Naive thymus-derived CD4-positive, alpha-beta T cell (primary cell): Measurements from ENCODE around the gene NR2F1-AS1. TPM values are rescaled to one million over a fixed set of nuclear protein-coding genes. Genes with fewer than 3 reads are reported as not detected.

ENCODE experiments used
- ATAC-seq: fragments of 150-1000 bp; cut with Tn5 transposase; 2 replicates; pipeline ENCODE4 v1.10.0; 2021; ENCODE audit warnings: mild to moderate bottlenecking, moderate library complexity
- CTCF ChIA-PET: fragments of 350-600 bp; sonication (Branson Sonifier 250); formaldehyde crosslinking; loops from one replicate; lab custom pipeline; 2021; ENCODE audit warnings: antibody characterized with exemption; lab: Charles Lee
- POLR2A ChIA-PET: fragments of 350-600 bp; sonication (Branson Sonifier 250); formaldehyde crosslinking; loops from one replicate; lab custom pipeline; 2021; ENCODE audit warnings: antibody characterized with exemption, inconsistent platforms; lab: Charles Lee
- DNase-seq, 9 donors: peaks; one replicate each; pipeline versions ENCODE4 v3.0.0 to v3.0.0-alpha.2; 2020 to 2022; ENCODE audit warnings: mixed read lengths in 1 of 9
- H3K27ac ChIP-seq: one replicate; pipeline ENCODE4 v1.7.0; 2013; ENCODE audit warnings: mild to moderate bottlenecking, low read depth, low read length, moderate library complexity
- H3K27me3 ChIP-seq, 2 donors: one replicate each; pipeline ENCODE4 v1.7.0; 2013; ENCODE audit warnings: low read length in 2 of 2, mild to moderate bottlenecking in 2 of 2, moderate library complexity in 2 of 2; ENCODE audit not compliant: control insufficient read depth in 2 of 2, insufficient read depth in 2 of 2
- H3K36me3 ChIP-seq, 3 experiments: 1 replicate in 2 of 3; 2 replicates in 1 of 3; pipeline ENCODE4 v1.7.0; 2013; ENCODE audit warnings: low read length in 3 of 3, mild to moderate bottlenecking in 3 of 3, moderate library complexity in 1 of 3; ENCODE audit not compliant: insufficient read depth in 3 of 3, control insufficient read depth in 2 of 3
- H3K4me1 ChIP-seq, 2 donors: one replicate each; pipeline ENCODE4 v1.7.0; 2013; ENCODE audit warnings: low read length in 2 of 2, mild to moderate bottlenecking in 2 of 2, moderate library complexity in 1 of 2; ENCODE audit not compliant: control insufficient read depth in 2 of 2, insufficient read depth in 2 of 2
- H3K4me3 ChIP-seq: 2 replicates; pipeline ENCODE4 v1.7.0; 2013; ENCODE audit warnings: mild to moderate bottlenecking, low read length
- H3K9me3 ChIP-seq, 3 experiments: 1 replicate in 2 of 3; 2 replicates in 1 of 3; pipeline ENCODE4 v1.7.0; 2013; ENCODE audit warnings: low read length in 3 of 3; ENCODE audit not compliant: control insufficient read depth in 2 of 3
- H3K27ac Mint-ChIP-seq, 9 donors: one replicate each; pipeline ENCODE4 v1.8.0; 2020 to 2022; ENCODE audit warnings: mixed read lengths in 9 of 9, mild to moderate bottlenecking in 8 of 9, moderate library complexity in 5 of 9, inconsistent platforms in 2 of 9
- H3K27me3 Mint-ChIP-seq, 5 donors: one replicate each; pipeline ENCODE4 v1.8.0; 2021 to 2022; ENCODE audit warnings: mixed read lengths in 5 of 5, mild to moderate bottlenecking in 1 of 5
- H3K36me3 Mint-ChIP-seq, 5 donors: one replicate each; pipeline ENCODE4 v1.8.0; 2020 to 2022; ENCODE audit warnings: mixed read lengths in 5 of 5, mild to moderate bottlenecking in 3 of 5, inconsistent platforms in 1 of 5
- H3K4me1 Mint-ChIP-seq, 7 donors: one replicate each; pipeline ENCODE4 v1.8.0; 2020 to 2022; ENCODE audit warnings: mixed read lengths in 7 of 7, mild to moderate bottlenecking in 3 of 7, inconsistent platforms in 1 of 7
- H3K4me3 Mint-ChIP-seq, 10 donors: one replicate each; pipeline ENCODE4 v1.8.0; 2020 to 2022; ENCODE audit warnings: mild to moderate bottlenecking in 10 of 10, mixed read lengths in 10 of 10, moderate library complexity in 6 of 10, inconsistent platforms in 2 of 10
- H3K9me3 Mint-ChIP-seq, 11 donors: one replicate each; pipeline ENCODE4 v1.8.0; 2020 to 2022; ENCODE audit warnings: mixed read lengths in 11 of 11, mild to moderate bottlenecking in 4 of 11, inconsistent platforms in 1 of 11, moderate library complexity in 1 of 11
- intact Hi-C, 2 donors: fragments of 100-400 bp; cut with micrococcal nuclease; formaldehyde crosslinking; loops; one replicate each; pipeline ENCODE4 v1.15.1; 2023
- polyA plus RNA-seq, 2 donors: library from polyadenylated mRNA; unstranded; fragments of 300-500 nt; fragmentation: Illumina TruSeq; gene quantifications; one replicate each; pipeline ENCODE4 v1.2.3, GENCODE V29; 2021
- total RNA-seq, 6 experiments: library from RNA in 5 of 6; stranded (reverse) in 5 of 6; gene quantifications; 1 replicate in 5 of 6; 2 replicates in 1 of 6; pipeline ENCODE4 v1.2.3 and lab custom pipeline; 2021 to 2026

The NR2F1-AS1 gene
- total and polyA plus RNA-seq, 7 experiments from 2014 or later = not detected

GRCh38 chr5:93364378-93364777 is 216.6 kb downstream of the NR2F1-AS1 start:
- ChIA-PET POLR2A (no interaction called here), CTCF (no interaction called here)
- Histone ChIP-seq H3K9me3 (no peaks in the 10 kb centered on the region), H3K27ac (no peak overlapping the region), H3K4me3 (no peak overlapping the region), H3K27me3 (no peaks in the 10 kb centered on the region), H3K36me3 (no peaks in the 10 kb centered on the region), H3K4me1 (no peaks in the 10 kb centered on the region)
- Mint-ChIP-seq H3K27me3 (peaks cover 0 to 6% (median 0%) of the 10 kb centered on the region in 5 donors), H3K9me3 (peaks cover 0 to 17% (median under 1%) of the 10 kb centered on the region in 11 donors), H3K4me3 (no peak overlapping the region), H3K27ac (no peak overlapping the region), H3K4me1 (no peaks in the 10 kb centered on the region), H3K36me3 (no peaks in the 10 kb centered on the region)
- no peak for ATAC-seq
- no peak for DNase-seq
- intact Hi-C loops = no loop called here

- no peak for DNase-seq
- POLR2A ChIA-PET = no interaction called here
- Histone ChIP-seq H3K27me3 (no peaks in the 10 kb centered on the region), H3K36me3 (no peaks in the 10 kb centered on the region), H3K4me3 (no peak overlapping the region), H3K9me3 (no peaks in the 10 kb centered on the region), H3K4me1 (no peaks in the 10 kb centered on the region), H3K27ac (no peak overlapping the region)
- Mint-ChIP-seq H3K4me1 (no peaks in the 10 kb centered on the region), H3K9me3 (peaks cover 0 to 7% (median under 1%) of the 10 kb centered on the region in 11 donors), H3K4me3 (no peak overlapping the region), H3K27ac (no peak overlapping the region), H3K36me3 (no peaks in the 10 kb centered on the region), H3K27me3 (peaks cover 0 to 8% (median 0%) of the 10 kb centered on the region in 5 donors)
- ATAC-seq = no peak
- CTCF ChIA-PET = no interaction called here
- intact Hi-C loops = no loop called here
Measured at GRCh38 chr5:93360436-93361088, 220.5 kb downstream of the NR2F1-AS1 start.

- H3K4me1 ChIP-seq = no peaks in the 10 kb centered on the region
- H3K4me1 Mint-ChIP-seq = no peaks in the 10 kb centered on the region
- DNase-seq (no peak), ATAC-seq (no peak)
- no peak overlapping the region for H3K27ac Mint-ChIP-seq
- intact Hi-C loops = no loop called here
- H3K27me3 Mint-ChIP-seq = peaks cover 0 to 8% (median 0%) of the 10 kb centered on the region in 5 donors
- CTCF ChIA-PET = no interaction called here
- POLR2A ChIA-PET = no interaction called here
- H3K4me3 ChIP-seq = no peak overlapping the region
- no peaks in the 10 kb centered on the region for H3K9me3 ChIP-seq
- H3K4me3 Mint-ChIP-seq = no peak overlapping the region
- H3K36me3 Mint-ChIP-seq = no peaks in the 10 kb centered on the region
- H3K36me3 ChIP-seq = no peaks in the 10 kb centered on the region
- peaks cover 0 to 9% (median 1%) of the 10 kb centered on the region in 11 donors for H3K9me3 Mint-ChIP-seq
- H3K27me3 ChIP-seq = no peaks in the 10 kb centered on the region
- no peak overlapping the region for H3K27ac ChIP-seq
Measured at GRCh38 chr5:93359960-93360305, 221.1 kb downstream of the NR2F1-AS1 start.

Other genes with a start within 250 kb of the NR2F1-AS1 start
- gene NR2F1, start 2.0 kb upstream of the NR2F1-AS1 start, total RNA-seq = not detected
- not detected for gene NR2F1, start 2.0 kb upstream of the NR2F1-AS1 start, polyA plus RNA-seq
- gene POU5F2, start 160.4 kb upstream of the NR2F1-AS1 start, total RNA-seq = 1 to 10 TPM; 1.7 to 4.2 (median 1.8) TPM
- under 1 TPM; 0.07 to 0.12 TPM for gene POU5F2, start 160.4 kb upstream of the NR2F1-AS1 start, polyA plus RNA-seq